ENCODE measurements around the gene ATRNL1.

Gene ATRNL1

DNA sequence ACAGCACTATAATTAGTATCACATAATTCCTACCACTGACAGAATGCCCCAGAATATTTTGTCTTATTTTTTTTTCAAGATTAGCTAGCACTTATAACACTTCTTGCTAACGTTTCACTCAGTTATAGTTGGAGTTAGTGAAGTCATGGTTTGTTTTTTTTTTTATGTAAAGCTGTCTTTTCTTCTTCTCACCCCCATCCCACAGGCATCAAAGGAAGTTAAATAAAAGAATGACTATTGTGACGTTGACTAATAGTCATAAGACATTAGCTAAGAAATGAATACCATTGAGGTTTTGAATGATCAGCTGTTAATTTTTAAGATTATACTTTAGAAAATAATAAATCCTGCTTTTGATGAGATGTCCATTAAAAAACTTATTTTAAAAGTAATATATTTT lies 681.6 kb downstream of the ATRNL1 start:
- H3K27ac ChIP-seq (ENCODE audit: insufficient read depth in 1 of 2, low read depth in 1 of 2, low read length in 2 of 2, poor library complexity in 1 of 2, severe bottlenecking in 2 of 2), result no peak overlapping the region
- ChIA-PET POLR2A (no interaction called here), CTCF (interaction anchor here (1.1 kb wide), 1 partner anchor 9 kb away, joined by 3 read pairs; no protein-coding TSS in a partner anchor)
- H3K27me3 ChIP-seq (replicated peaks in 2 of 5; ENCODE audit: control insufficient read depth in 4 of 5, insufficient read depth in 5 of 5, low read length in 4 of 5), result no peaks in the 10 kb centered on the region
- no peak for DNase-seq
- H3K36me3 ChIP-seq (ENCODE audit: control insufficient read depth in 4 of 4, insufficient read depth in 4 of 4, low read length in 3 of 4), result no peaks in the 10 kb centered on the region
- no peaks in the 10 kb centered on the region for H3K4me1 ChIP-seq (ENCODE audit: control extremely low read depth in 1 of 4, control insufficient read depth in 4 of 4, insufficient read depth in 4 of 4, low read length in 3 of 4)
- peaks cover 0 to 2% (median 0%) of the 10 kb centered on the region in 5 experiments for H3K9me3 ChIP-seq (ENCODE audit: control extremely low read depth in 1 of 5, control insufficient read depth in 4 of 5, insufficient read depth in 2 of 5, low read depth in 1 of 5, low read length in 4 of 5)
- H3K4me3 ChIP-seq (ENCODE audit: control insufficient read depth in 1 of 7, extremely low read depth in 1 of 7, insufficient read depth in 4 of 7, low read depth in 2 of 7, low read length in 6 of 7), result no peak overlapping the region
- WGBS (ENCODE audit: insufficient coverage), result no CpG with 5 or more reads among the region's 2 CpGs

- POLR2A ChIA-PET, result no interaction called here
- DNase-seq, result no peak
- H3K27me3 ChIP-seq (replicated peaks in 2 of 5; ENCODE audit: control insufficient read depth in 4 of 5, insufficient read depth in 5 of 5, low read length in 4 of 5), result no peaks in the 10 kb centered on the region
- H3K36me3 ChIP-seq (ENCODE audit: control insufficient read depth in 4 of 4, insufficient read depth in 4 of 4, low read length in 3 of 4), result no peaks in the 10 kb centered on the region
- no peak overlapping the region for H3K4me3 ChIP-seq (ENCODE audit: control insufficient read depth in 1 of 7, extremely low read depth in 1 of 7, insufficient read depth in 4 of 7, low read depth in 2 of 7, low read length in 6 of 7)
- CTCF ChIA-PET, result no interaction called here
- WGBS (ENCODE audit: insufficient coverage), result 89% methylated on average over 1 of the region's 2 CpGs
- H3K4me1 ChIP-seq (ENCODE audit: control extremely low read depth in 1 of 4, control insufficient read depth in 4 of 4, insufficient read depth in 4 of 4, low read length in 3 of 4), result no peaks in the 10 kb centered on the region
- no peaks in the 10 kb centered on the region for H3K9me3 ChIP-seq (ENCODE audit: control extremely low read depth in 1 of 5, control insufficient read depth in 4 of 5, insufficient read depth in 2 of 5, low read depth in 1 of 5, low read length in 4 of 5)
- H3K27ac ChIP-seq (ENCODE audit: insufficient read depth in 1 of 2, low read depth in 1 of 2, low read length in 2 of 2, poor library complexity in 1 of 2, severe bottlenecking in 2 of 2), result no peak overlapping the region
These were observed 684.5 kb downstream of the ATRNL1 start for GRCh38 chr10:115777646-115778045.

DNA sequence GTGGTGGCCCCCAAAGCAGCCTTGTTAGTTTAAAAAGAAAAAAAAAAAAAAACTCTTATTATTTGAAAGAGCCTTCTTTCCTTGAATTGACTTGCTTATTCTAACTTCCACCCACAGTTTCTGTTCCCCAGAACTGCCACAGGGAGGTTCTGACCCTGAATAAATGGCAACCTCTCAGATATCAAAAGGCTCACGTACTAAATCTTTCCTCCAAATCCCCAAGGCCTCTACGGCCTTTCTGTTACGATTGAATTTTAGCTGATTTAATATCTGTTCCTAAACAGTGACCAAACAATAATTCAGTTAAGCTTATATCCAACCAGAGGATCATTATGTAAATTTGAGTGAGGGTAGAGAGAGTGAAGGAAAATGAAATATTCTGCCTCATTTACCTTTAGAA lies 697.1 kb downstream of the ATRNL1 start:
- peaks cover 0 to 5% (median 0%) of the 10 kb centered on the region in 5 experiments for H3K27me3 ChIP-seq (replicated peaks in 2 of 5; ENCODE audit: control insufficient read depth in 4 of 5, insufficient read depth in 5 of 5, low read length in 4 of 5)
- no peaks in the 10 kb centered on the region for H3K9me3 ChIP-seq (ENCODE audit: control extremely low read depth in 1 of 5, control insufficient read depth in 4 of 5, insufficient read depth in 2 of 5, low read depth in 1 of 5, low read length in 4 of 5)
- 78% methylated on average over 2 of the region's 3 CpGs for WGBS (ENCODE audit: insufficient coverage)
- CTCF ChIA-PET, result interaction anchor here (0.7 kb wide), 1 partner anchor 9 kb away, joined by 3 read pairs; no protein-coding TSS in a partner anchor
- H3K36me3 ChIP-seq (ENCODE audit: control insufficient read depth in 4 of 4, insufficient read depth in 4 of 4, low read length in 3 of 4), result no peaks in the 10 kb centered on the region
- H3K4me3 ChIP-seq (ENCODE audit: control insufficient read depth in 1 of 7, extremely low read depth in 1 of 7, insufficient read depth in 4 of 7, low read depth in 2 of 7, low read length in 6 of 7), result no peak overlapping the region
- POLR2A ChIA-PET, result interaction anchor here (0.7 kb wide), 1 partner anchor 11 kb away, joined by 3 read pairs; no protein-coding TSS in a partner anchor
- no peaks in the 10 kb centered on the region for H3K4me1 ChIP-seq (ENCODE audit: control extremely low read depth in 1 of 4, control insufficient read depth in 4 of 4, insufficient read depth in 4 of 4, low read length in 3 of 4)
- no peak for DNase-seq
- no peak overlapping the region for H3K27ac ChIP-seq (ENCODE audit: insufficient read depth in 1 of 2, low read depth in 1 of 2, low read length in 2 of 2, poor library complexity in 1 of 2, severe bottlenecking in 2 of 2)

DNA sequence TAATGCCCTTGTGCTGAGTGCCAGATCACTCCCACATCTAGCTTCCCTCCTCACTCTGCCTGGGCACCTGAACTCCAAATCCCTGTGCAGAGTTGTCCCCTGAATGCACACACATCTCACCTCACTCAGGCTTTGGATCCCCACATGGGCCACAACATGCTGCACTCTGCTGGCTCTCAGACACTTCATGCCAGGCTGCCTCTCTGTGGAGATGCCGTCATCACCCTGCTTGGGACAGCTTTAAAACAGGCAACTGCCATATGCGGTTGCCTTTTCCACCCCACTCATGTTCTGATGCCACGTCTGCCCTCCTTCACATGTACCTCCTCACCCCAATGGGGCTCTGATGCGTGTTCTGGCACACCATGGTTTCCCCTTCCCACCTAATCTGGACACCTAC lies 702.8 kb downstream of the ATRNL1 start:
- ChIA-PET POLR2A (no interaction called here), CTCF (interaction anchor here (1.7 kb wide), 1 partner anchor 492 kb away, joined by 7 read pairs; no protein-coding TSS in a partner anchor)
- Histone ChIP-seq H3K4me1 (ENCODE audit: control extremely low read depth in 1 of 4, control insufficient read depth in 4 of 4, insufficient read depth in 4 of 4, low read length in 3 of 4) (no peaks in the 10 kb centered on the region), H3K9me3 (ENCODE audit: control extremely low read depth in 1 of 5, control insufficient read depth in 4 of 5, insufficient read depth in 2 of 5, low read depth in 1 of 5, low read length in 4 of 5) (peaks cover 0 to 2% (median 0%) of the 10 kb centered on the region in 5 experiments), H3K4me3 (ENCODE audit: control insufficient read depth in 1 of 7, extremely low read depth in 1 of 7, insufficient read depth in 4 of 7, low read depth in 2 of 7, low read length in 6 of 7) (no peak overlapping the region), H3K27ac (ENCODE audit: insufficient read depth in 1 of 2, low read depth in 1 of 2, low read length in 2 of 2, poor library complexity in 1 of 2, severe bottlenecking in 2 of 2) (no peak overlapping the region), H3K27me3 (replicated peaks in 2 of 5; ENCODE audit: control insufficient read depth in 4 of 5, insufficient read depth in 5 of 5, low read length in 4 of 5) (peaks cover 0 to 5% (median 0%) of the 10 kb centered on the region in 5 experiments), H3K36me3 (ENCODE audit: control insufficient read depth in 4 of 4, insufficient read depth in 4 of 4, low read length in 3 of 4) (no peaks in the 10 kb centered on the region)
- no peak for DNase-seq
- 100% methylated on average over 2 of the region's 4 CpGs for WGBS (ENCODE audit: insufficient coverage)

DNA sequence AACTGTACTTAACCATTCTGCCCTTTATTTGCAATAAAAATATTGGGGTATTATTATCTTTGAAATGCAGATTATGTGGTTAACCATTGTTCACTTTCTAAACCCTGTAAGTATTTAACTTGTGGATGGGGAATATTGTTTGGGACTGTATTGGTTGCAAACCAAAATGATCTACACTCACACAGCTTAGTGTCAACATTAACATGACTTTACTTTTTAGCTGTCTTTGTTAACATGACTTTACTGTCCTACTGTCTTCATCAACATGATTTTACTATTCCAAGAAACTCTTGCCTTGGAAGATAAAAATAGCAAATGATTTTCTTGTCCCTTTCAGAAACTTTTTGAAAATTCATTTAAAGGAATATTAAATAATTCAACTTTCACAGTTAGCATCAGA lies 708.3 kb downstream of the ATRNL1 start:
- no peak overlapping the region for H3K27ac ChIP-seq (ENCODE audit: insufficient read depth in 1 of 2, low read depth in 1 of 2, low read length in 2 of 2, poor library complexity in 1 of 2, severe bottlenecking in 2 of 2)
- peaks cover 2 to 8% (median 4%) of the 10 kb centered on the region in 5 experiments for H3K27me3 ChIP-seq (replicated peaks in 2 of 5; ENCODE audit: control insufficient read depth in 4 of 5, insufficient read depth in 5 of 5, low read length in 4 of 5)
- ChIA-PET CTCF (interaction anchor here (0.7 to 0.8 kb wide), 2 partner anchors 486 to 581 kb away, joined by 3 to 6 read pairs; no protein-coding TSS in a partner anchor), POLR2A (no interaction called here)
- H3K4me1 ChIP-seq (ENCODE audit: control extremely low read depth in 1 of 4, control insufficient read depth in 4 of 4, insufficient read depth in 4 of 4, low read length in 3 of 4), result no peaks in the 10 kb centered on the region
- H3K4me3 ChIP-seq (ENCODE audit: control insufficient read depth in 1 of 7, extremely low read depth in 1 of 7, insufficient read depth in 4 of 7, low read depth in 2 of 7, low read length in 6 of 7), result no peak overlapping the region
- H3K36me3 ChIP-seq (ENCODE audit: control insufficient read depth in 4 of 4, insufficient read depth in 4 of 4, low read length in 3 of 4), result no peaks in the 10 kb centered on the region
- DNase-seq, result no peak
- no peaks in the 10 kb centered on the region for H3K9me3 ChIP-seq (ENCODE audit: control extremely low read depth in 1 of 5, control insufficient read depth in 4 of 5, insufficient read depth in 2 of 5, low read depth in 1 of 5, low read length in 4 of 5)

DNA sequence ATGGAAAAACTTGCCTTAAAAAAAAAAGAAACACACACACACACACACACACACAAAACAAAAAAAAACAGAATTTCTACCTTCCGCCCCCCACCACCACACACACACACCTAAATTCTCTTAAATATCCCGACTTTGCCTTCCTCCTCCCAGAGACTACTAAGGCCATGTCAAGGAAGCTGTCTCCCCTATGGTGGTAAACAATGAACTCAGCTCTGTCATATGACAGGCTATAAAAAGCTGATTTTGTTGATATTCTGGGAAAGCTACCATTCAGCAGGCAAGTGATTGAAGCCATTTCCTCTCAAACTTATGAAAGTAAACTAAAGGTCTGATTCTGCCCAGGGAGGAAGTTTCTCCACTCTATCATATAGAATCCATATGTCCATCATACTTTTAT lies 708.8 kb downstream of the ATRNL1 start:
- H3K27me3 ChIP-seq (replicated peaks in 2 of 5; ENCODE audit: control insufficient read depth in 4 of 5, insufficient read depth in 5 of 5, low read length in 4 of 5), result peaks cover 2 to 8% (median 4%) of the 10 kb centered on the region in 5 experiments
- no peaks in the 10 kb centered on the region for H3K9me3 ChIP-seq (ENCODE audit: control extremely low read depth in 1 of 5, control insufficient read depth in 4 of 5, insufficient read depth in 2 of 5, low read depth in 1 of 5, low read length in 4 of 5)
- DNase-seq, result no peak
- CTCF ChIA-PET, result interaction anchor here (0.7 to 0.8 kb wide), 2 partner anchors 485 to 581 kb away, joined by 3 to 6 read pairs; no protein-coding TSS in a partner anchor
- H3K4me1 ChIP-seq (ENCODE audit: control extremely low read depth in 1 of 4, control insufficient read depth in 4 of 4, insufficient read depth in 4 of 4, low read length in 3 of 4), result no peaks in the 10 kb centered on the region
- no peak overlapping the region for H3K4me3 ChIP-seq (ENCODE audit: control insufficient read depth in 1 of 7, extremely low read depth in 1 of 7, insufficient read depth in 4 of 7, low read depth in 2 of 7, low read length in 6 of 7)
- H3K27ac ChIP-seq (ENCODE audit: insufficient read depth in 1 of 2, low read depth in 1 of 2, low read length in 2 of 2, poor library complexity in 1 of 2, severe bottlenecking in 2 of 2), result no peak overlapping the region
- no CpG with 5 or more reads among the region's 2 CpGs for WGBS (ENCODE audit: insufficient coverage)
- no peaks in the 10 kb centered on the region for H3K36me3 ChIP-seq (ENCODE audit: control insufficient read depth in 4 of 4, insufficient read depth in 4 of 4, low read length in 3 of 4)
- POLR2A ChIA-PET, result no interaction called here

DNA sequence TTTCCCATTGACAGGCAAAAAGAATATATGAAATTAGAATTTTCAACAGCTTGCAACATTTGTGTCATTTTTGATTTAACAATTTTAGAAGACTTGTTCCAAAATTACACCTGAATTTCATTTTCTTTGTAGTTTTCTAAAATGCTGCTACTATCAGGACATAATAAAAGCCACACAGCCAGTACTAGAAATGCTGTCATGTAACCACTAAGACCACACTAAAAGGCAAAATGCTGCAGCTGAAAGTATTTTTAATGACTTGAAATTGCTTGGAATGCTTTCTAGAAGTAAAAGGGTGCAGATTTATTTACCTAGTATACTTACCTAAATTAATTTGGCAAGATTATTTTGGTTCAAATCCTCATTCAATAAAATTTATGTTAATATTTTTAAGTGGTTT lies 709.7 kb downstream of the ATRNL1 start:
- Histone ChIP-seq H3K9me3 (ENCODE audit: control extremely low read depth in 1 of 5, control insufficient read depth in 4 of 5, insufficient read depth in 2 of 5, low read depth in 1 of 5, low read length in 4 of 5) (no peaks in the 10 kb centered on the region), H3K27me3 (replicated peaks in 2 of 5; ENCODE audit: control insufficient read depth in 4 of 5, insufficient read depth in 5 of 5, low read length in 4 of 5) (peaks cover 2 to 8% (median 4%) of the 10 kb centered on the region in 5 experiments), H3K36me3 (ENCODE audit: control insufficient read depth in 4 of 4, insufficient read depth in 4 of 4, low read length in 3 of 4) (no peaks in the 10 kb centered on the region), H3K4me3 (ENCODE audit: control insufficient read depth in 1 of 7, extremely low read depth in 1 of 7, insufficient read depth in 4 of 7, low read depth in 2 of 7, low read length in 6 of 7) (no peak overlapping the region), H3K4me1 (ENCODE audit: control extremely low read depth in 1 of 4, control insufficient read depth in 4 of 4, insufficient read depth in 4 of 4, low read length in 3 of 4) (no peaks in the 10 kb centered on the region), H3K27ac (ENCODE audit: insufficient read depth in 1 of 2, low read depth in 1 of 2, low read length in 2 of 2, poor library complexity in 1 of 2, severe bottlenecking in 2 of 2) (no peak overlapping the region)
- ChIA-PET POLR2A (no interaction called here), CTCF (no interaction called here)
- no peak for DNase-seq

Measured in common myeloid progenitor, CD34-positive (primary cell).